Measurements from ENCODE around the gene GRIN1. TPM values are rescaled to one million over a fixed set of nuclear protein-coding genes. Genes with fewer than 3 reads are reported as not detected.

GRIN1 gene
- total and polyA plus RNA-seq, 12 donors: not detected

DNA sequence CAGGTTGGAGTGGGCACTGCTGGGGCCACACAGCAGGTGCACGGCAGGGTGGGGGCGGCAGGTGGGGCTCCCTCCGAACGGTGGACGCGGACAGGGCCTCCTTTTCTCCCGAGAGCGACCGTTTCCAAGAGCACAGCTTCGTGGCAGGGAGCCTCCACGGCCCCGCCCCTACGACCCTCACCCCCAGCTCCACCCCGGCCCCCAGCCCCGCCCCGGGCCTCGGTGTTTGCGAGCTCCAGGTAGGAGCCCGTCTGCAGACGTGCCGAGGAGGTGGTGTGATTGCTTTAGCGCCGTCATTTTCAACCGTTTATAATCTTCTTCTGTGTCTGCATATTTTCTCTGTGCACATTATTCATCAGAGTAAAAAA lies 8.8 kb downstream of the GRIN1 start:
- TF ChIP-seq, protein P1, sequence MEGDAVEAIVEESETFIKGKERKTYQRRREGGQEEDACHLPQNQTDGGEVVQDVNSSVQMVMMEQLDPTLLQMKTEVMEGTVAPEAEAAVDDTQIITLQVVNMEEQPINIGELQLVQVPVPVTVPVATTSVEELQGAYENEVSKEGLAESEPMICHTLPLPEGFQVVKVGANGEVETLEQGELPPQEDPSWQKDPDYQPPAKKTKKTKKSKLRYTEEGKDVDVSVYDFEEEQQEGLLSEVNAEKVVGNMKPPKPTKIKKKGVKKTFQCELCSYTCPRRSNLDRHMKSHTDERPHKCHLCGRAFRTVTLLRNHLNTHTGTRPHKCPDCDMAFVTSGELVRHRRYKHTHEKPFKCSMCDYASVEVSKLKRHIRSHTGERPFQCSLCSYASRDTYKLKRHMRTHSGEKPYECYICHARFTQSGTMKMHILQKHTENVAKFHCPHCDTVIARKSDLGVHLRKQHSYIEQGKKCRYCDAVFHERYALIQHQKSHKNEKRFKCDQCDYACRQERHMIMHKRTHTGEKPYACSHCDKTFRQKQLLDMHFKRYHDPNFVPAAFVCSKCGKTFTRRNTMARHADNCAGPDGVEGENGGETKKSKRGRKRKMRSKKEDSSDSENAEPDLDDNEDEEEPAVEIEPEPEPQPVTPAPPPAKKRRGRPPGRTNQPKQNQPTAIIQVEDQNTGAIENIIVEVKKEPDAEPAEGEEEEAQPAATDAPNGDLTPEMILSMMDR (IDR thresholded peaks at IDR 0.05): no peak
- Histone ChIP-seq H3K27ac (no peak overlapping the region), H3K36me3 (no peaks in the 10 kb centered on the region), H3K9me3 (no peaks in the 10 kb centered on the region), H3K4me3 (no peak overlapping the region), H3K27me3 (peaks cover 4 to 58% (median 40%) of the 10 kb centered on the region in 7 donors), H3K4me1 (no peaks in the 10 kb centered on the region)
- ATAC-seq: no peak
- intact Hi-C loops (cut with DNase I): no loop called here
- no peak for DNase-seq
- 31 to 39% methylated on average over 20 to 24 of the region's 24 CpGs for WGBS, 2 donors

DNA sequence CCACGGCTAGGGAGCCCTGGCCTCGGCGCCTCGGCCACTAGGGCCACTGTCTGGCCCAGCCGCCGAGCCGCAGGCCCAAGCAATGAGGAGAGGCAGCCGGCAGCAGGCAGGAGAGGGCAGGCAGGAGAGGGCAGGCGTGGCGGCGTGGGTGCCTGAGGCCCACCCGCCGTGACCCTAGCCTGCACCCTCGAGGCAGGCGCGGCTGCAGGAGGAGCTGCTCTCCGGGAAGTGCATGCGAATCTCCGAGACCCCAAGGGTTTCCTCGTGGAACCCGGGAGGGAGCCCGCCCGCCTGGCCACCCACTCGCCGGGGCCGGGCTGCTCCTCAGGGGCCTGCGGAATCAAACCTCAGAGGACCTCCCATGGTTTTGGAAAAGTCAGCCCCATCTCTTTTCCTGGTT lies 9.3 kb downstream of the GRIN1 start:
- Histone ChIP-seq H3K4me3 (no peak overlapping the region), H3K36me3 (no peaks in the 10 kb centered on the region), H3K27me3 (peaks cover 4 to 55% (median 36%) of the 10 kb centered on the region in 7 donors), H3K27ac (no peak overlapping the region), H3K4me1 (no peaks in the 10 kb centered on the region), H3K9me3 (no peaks in the 10 kb centered on the region)
- TF ChIP-seq, protein P1 (IDR thresholded peaks at IDR 0.05): no peak
- intact Hi-C loops (cut with DNase I): no loop called here
- 72 to 74% methylated on average over 27 of the region's 27 CpGs for WGBS, 2 donors
- DNase-seq (no peak), ATAC-seq (no peak)

DNA sequence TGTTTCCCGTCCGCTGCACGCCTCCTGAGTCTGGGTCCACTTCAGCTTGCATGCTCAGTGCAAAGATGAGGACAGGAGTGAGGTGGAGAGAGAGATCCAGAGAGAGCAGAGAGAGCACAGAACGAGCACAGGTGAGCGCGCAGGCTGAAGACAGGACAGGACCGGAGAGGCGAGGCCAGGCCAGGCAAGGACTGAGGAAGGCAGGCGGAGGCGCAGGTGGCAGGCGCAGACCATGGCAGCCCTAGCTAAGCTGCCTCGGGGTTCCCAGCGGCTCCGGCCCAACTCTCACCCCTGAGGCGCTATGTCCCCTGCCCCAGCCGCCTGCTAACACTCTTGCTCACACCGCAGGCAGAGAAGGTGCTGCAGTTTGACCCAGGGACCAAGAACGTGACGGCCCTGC lies 9.7 kb downstream of the GRIN1 start:
- Histone ChIP-seq H3K9me3 (no peaks in the 10 kb centered on the region), H3K4me1 (no peaks in the 10 kb centered on the region), H3K27ac (no peak overlapping the region), H3K27me3 (peaks cover 2 to 55% (median 33%) of the 10 kb centered on the region in 7 donors), H3K4me3 (no peak overlapping the region), H3K36me3 (no peaks in the 10 kb centered on the region)
- intact Hi-C loops (cut with DNase I): no loop called here
- TF ChIP-seq, protein P1 (IDR thresholded peaks at IDR 0.05): no peak
- ATAC-seq (no peak), DNase-seq (no peak)
- WGBS, 2 donors: 80 to 85% methylated on average over 19 of the region's 19 CpGs

DNA sequence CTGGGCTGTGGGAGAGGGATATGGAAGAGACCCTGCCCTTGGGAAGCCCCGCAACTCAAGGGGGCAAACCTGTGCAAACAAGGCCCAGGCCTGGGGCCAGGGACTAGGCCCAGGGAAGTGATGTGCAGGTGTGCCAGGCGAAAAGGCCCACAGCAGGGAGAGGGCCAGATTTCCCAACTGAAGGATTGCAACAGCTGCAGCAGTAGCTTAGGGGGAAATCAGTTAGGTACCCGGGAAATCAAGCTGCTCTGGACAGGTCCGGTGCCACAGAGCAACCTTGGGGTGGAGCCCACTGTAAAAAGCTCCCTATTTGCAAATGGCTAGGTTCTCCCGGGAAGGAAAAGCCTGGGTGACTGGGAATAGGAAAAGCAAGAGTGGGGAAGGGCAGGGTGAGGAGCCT lies 10.4 kb downstream of the GRIN1 start:
- H3K27ac ChIP-seq: no peak overlapping the region
- no peaks in the 10 kb centered on the region for H3K4me1 ChIP-seq
- no peaks in the 10 kb centered on the region for H3K9me3 ChIP-seq
- no peak for DNase-seq
- H3K4me3 ChIP-seq: no peak overlapping the region
- peaks cover 0 to 50% (median 31%) of the 10 kb centered on the region in 7 donors for H3K27me3 ChIP-seq
- WGBS, 2 donors: 85 to 86% methylated on average over 5 of the region's 5 CpGs
- no peak for ATAC-seq
- H3K36me3 ChIP-seq: no peaks in the 10 kb centered on the region
- intact Hi-C loops (cut with DNase I): no loop called here
- TF ChIP-seq, protein P1 (IDR thresholded peaks at IDR 0.05): no peak
